Mucosa of rectum (tissue), 2 donors: ENCODE results near the gene HSP90AB1.

Source experiments
- H3K27ac ChIP-seq, 2 donors: one replicate each; pipeline ENCODE4 v1.7.0; 2013; ENCODE audit warnings: inconsistent platforms in 2 of 2, low read depth in 2 of 2, low read length in 2 of 2
- H3K27me3 ChIP-seq, 2 donors: one replicate each; pipeline ENCODE4 v1.7.0; 2013; ENCODE audit warnings: low read length in 2 of 2; ENCODE audit not compliant: control insufficient read depth in 2 of 2, insufficient read depth in 2 of 2
- H3K36me3 ChIP-seq, 2 donors: one replicate each; pipeline ENCODE4 v1.7.0; 2013; ENCODE audit warnings: low read length in 2 of 2; ENCODE audit not compliant: control insufficient read depth in 2 of 2, insufficient read depth in 2 of 2
- H3K4me1 ChIP-seq, 2 donors: one replicate each; pipeline ENCODE4 v1.7.0; 2013; ENCODE audit warnings: low read length in 2 of 2, mild to moderate bottlenecking in 1 of 2; ENCODE audit not compliant: control insufficient read depth in 2 of 2, insufficient read depth in 2 of 2
- H3K4me3 ChIP-seq, 2 donors: one replicate each; pipeline ENCODE4 v1.7.0; 2013; ENCODE audit warnings: low read length in 2 of 2
- H3K9ac ChIP-seq, 2 donors: one replicate each; pipeline ENCODE4 v1.7.0; 2013; ENCODE audit warnings: low read length in 2 of 2, low read depth in 1 of 2, mild to moderate bottlenecking in 1 of 2
- H3K9me3 ChIP-seq, 2 donors: one replicate each; pipeline ENCODE4 v1.7.0; 2013; ENCODE audit warnings: low read length in 2 of 2; ENCODE audit not compliant: control insufficient read depth in 2 of 2
- donor health status: healthy.
- donor health status: Normal muscosa, but diverticular disease.

Gene HSP90AB1

GRCh38 chr6:44248579-44248978 is 1.7 kb downstream of the HSP90AB1 start:
- Histone ChIP-seq H3K36me3 (peaks cover 44 to 45% of the 10 kb centered on the region in 2 donors), H3K4me3 (peak overlapping the region; percentile 84 to 100), H3K9ac (peak overlapping the region; percentile 83 to 100), H3K4me1 (peaks cover 7 to 15% of the 10 kb centered on the region in 2 donors), H3K27me3 (no peaks in the 10 kb centered on the region), H3K9me3 (no peaks in the 10 kb centered on the region), H3K27ac (peak overlapping the region; percentile 96 to 97)

GRCh38 chr6:44249082-44249748 is 2.3 kb downstream of the HSP90AB1 start:
- Histone ChIP-seq H3K9ac (no peak overlapping the region), H3K9me3 (no peaks in the 10 kb centered on the region), H3K27ac (no peak overlapping the region), H3K27me3 (no peaks in the 10 kb centered on the region), H3K4me3 (no peak overlapping the region), H3K4me1 (peaks cover 7 to 15% of the 10 kb centered on the region in 2 donors), H3K36me3 (peaks cover 50 to 52% of the 10 kb centered on the region in 2 donors)

GRCh38 chr6:44250067-44250717 is 3.3 kb downstream of the HSP90AB1 start:
- Histone ChIP-seq H3K4me1 (peaks cover 7 to 15% of the 10 kb centered on the region in 2 donors), H3K9ac (no peak overlapping the region), H3K4me3 (no peak overlapping the region), H3K27me3 (no peaks in the 10 kb centered on the region), H3K36me3 (peaks cover 60 to 62% of the 10 kb centered on the region in 2 donors), H3K27ac (no peak overlapping the region), H3K9me3 (no peaks in the 10 kb centered on the region)

- no peak overlapping the region for H3K9ac ChIP-seq
- H3K27ac ChIP-seq = no peak overlapping the region
- H3K36me3 ChIP-seq = peaks cover 61 to 65% of the 10 kb centered on the region in 2 donors
- H3K9me3 ChIP-seq = no peaks in the 10 kb centered on the region
- H3K4me3 ChIP-seq = no peak overlapping the region
- H3K27me3 ChIP-seq = no peaks in the 10 kb centered on the region
- peaks cover 5 to 13% of the 10 kb centered on the region in 2 donors for H3K4me1 ChIP-seq
These were observed 3.8 kb downstream of the HSP90AB1 start for GRCh38 chr6:44250718-44251123.

GRCh38 chr6:44251576-44252524 is 4.9 kb downstream of the HSP90AB1 start:
- Histone ChIP-seq H3K27me3 (no peaks in the 10 kb centered on the region), H3K9ac (no peak overlapping the region), H3K36me3 (peaks cover 61 to 65% of the 10 kb centered on the region in 2 donors), H3K4me1 (peaks cover 15 to 17% of the 10 kb centered on the region in 2 donors), H3K9me3 (no peaks in the 10 kb centered on the region), H3K27ac (no peak overlapping the region), H3K4me3 (no peak overlapping the region)

- H3K4me1 ChIP-seq = peaks cover 17 to 18% of the 10 kb centered on the region in 2 donors
- H3K36me3 ChIP-seq = peaks cover 61 to 65% of the 10 kb centered on the region in 2 donors
- no peak overlapping the region for H3K4me3 ChIP-seq
- H3K9me3 ChIP-seq = no peaks in the 10 kb centered on the region
- H3K27me3 ChIP-seq = no peaks in the 10 kb centered on the region
- no peak overlapping the region for H3K9ac ChIP-seq
- H3K27ac ChIP-seq = no peak overlapping the region
These were observed 6.6 kb downstream of the HSP90AB1 start for GRCh38 chr6:44253307-44254101.

- H3K27ac ChIP-seq = no peak overlapping the region
- H3K9me3 ChIP-seq = no peaks in the 10 kb centered on the region
- peaks cover 55 to 62% of the 10 kb centered on the region in 2 donors for H3K36me3 ChIP-seq
- no peaks in the 10 kb centered on the region for H3K27me3 ChIP-seq
- H3K9ac ChIP-seq = no peak overlapping the region
- peaks cover 16 to 19% of the 10 kb centered on the region in 2 donors for H3K4me1 ChIP-seq
- no peak overlapping the region for H3K4me3 ChIP-seq
These were observed 7.5 kb downstream of the HSP90AB1 start for GRCh38 chr6:44254191-44255104.

GRCh38 chr6:44255105-44255808 is 8.4 kb downstream of the HSP90AB1 start:
- Histone ChIP-seq H3K4me1 (peaks cover 16 to 19% of the 10 kb centered on the region in 2 donors), H3K9me3 (no peaks in the 10 kb centered on the region), H3K36me3 (peaks cover 49 to 62% of the 10 kb centered on the region in 2 donors), H3K27me3 (no peaks in the 10 kb centered on the region), H3K27ac (no peak overlapping the region), H3K9ac (no peak overlapping the region), H3K4me3 (no peak overlapping the region)
